ENCODE data around the gene TMEM174. TPM values are rescaled to one million over a fixed set of nuclear protein-coding genes. Genes with fewer than 3 reads are reported as not detected.

The TMEM174 gene
- total RNA-seq, 1 donor from 2014 or later: not detected

DNA sequence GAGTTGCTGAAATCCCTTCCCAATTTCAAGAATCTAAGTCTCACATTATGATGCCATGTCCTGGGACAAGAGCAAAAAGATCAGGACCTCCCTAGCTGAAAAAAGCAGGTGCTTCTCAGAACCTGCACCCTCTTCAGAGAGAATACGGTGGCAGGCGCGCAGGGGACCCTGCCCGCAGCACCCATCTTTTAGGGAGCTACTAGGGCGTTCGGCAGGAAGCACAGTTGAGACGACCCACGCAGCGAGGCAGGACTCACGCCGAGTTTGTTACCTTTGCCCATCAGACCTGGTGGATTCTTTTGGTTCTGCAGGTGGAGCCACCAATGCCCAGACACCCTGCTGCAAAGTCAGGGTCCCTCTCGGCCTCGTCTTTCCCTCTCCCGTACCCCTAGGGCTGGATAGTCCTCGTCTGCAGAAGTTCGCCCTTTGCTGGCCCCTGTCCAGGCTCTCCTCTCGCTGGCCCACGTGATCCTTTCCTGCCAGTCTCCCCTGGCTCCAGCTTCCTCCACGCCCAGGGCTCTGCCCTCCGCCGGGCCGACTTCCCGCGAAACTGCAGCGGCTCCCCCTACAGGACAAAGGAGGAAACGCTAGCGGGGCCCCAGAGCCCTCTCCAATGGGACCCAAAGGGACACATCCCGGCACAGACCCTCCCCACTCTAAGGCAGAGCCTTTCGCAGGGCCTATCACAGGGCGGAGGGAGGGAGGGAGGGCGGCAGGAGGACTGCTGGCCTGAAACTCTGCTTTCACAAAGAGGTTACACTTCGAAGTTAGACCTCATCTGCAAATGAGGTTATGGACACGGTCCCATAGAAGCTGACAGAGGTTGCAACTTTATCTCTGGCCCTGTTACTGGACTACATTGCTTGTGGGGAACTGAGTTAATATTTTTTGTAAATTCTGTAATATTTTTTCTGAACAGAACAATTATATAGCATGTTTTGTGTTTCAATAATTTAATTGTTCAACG is 28.8 kb downstream of the TMEM174 start:
- TF ChIP-seq EZH2phosphoT487 (IDR thresholded peaks at IDR 0.05): no peak
- TF ChIP-seq, protein P1, sequence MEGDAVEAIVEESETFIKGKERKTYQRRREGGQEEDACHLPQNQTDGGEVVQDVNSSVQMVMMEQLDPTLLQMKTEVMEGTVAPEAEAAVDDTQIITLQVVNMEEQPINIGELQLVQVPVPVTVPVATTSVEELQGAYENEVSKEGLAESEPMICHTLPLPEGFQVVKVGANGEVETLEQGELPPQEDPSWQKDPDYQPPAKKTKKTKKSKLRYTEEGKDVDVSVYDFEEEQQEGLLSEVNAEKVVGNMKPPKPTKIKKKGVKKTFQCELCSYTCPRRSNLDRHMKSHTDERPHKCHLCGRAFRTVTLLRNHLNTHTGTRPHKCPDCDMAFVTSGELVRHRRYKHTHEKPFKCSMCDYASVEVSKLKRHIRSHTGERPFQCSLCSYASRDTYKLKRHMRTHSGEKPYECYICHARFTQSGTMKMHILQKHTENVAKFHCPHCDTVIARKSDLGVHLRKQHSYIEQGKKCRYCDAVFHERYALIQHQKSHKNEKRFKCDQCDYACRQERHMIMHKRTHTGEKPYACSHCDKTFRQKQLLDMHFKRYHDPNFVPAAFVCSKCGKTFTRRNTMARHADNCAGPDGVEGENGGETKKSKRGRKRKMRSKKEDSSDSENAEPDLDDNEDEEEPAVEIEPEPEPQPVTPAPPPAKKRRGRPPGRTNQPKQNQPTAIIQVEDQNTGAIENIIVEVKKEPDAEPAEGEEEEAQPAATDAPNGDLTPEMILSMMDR (IDR thresholded peaks at IDR 0.05): peak; percentile 85
- no peak for TF ChIP-seq EZH2 (IDR thresholded peaks at IDR 0.05)
- Histone ChIP-seq H3K27me3 (peaks cover 13% of the 10 kb centered on the region), H2AFZ (replicated peaks) (peak overlapping the region; percentile 80), H3K9me3 (ENCODE audit: low read depth) (no peaks in the 10 kb centered on the region), H3K36me3 (no peaks in the 10 kb centered on the region), H3K4me1 (no peaks in the 10 kb centered on the region), H3K4me3 (no peak overlapping the region), H3K27ac (no peak overlapping the region), H3K79me2 (ENCODE audit: low read depth) (no peaks in the 10 kb centered on the region), H3K4me2 (no peak overlapping the region), H3K9ac (no peak overlapping the region), H4K20me1 (ENCODE audit: low read depth) (no peaks in the 10 kb centered on the region), H3F3A (ENCODE audit: low read depth) (no peaks in the 10 kb centered on the region)
- Mint-ChIP-seq H3K4me3 (no peak overlapping the region), H3K36me3 (peaks cover 2% of the 10 kb centered on the region), H3K27me3 (ENCODE audit: insufficient read depth, low read depth) (peaks cover 13% of the 10 kb centered on the region), H3K9me3 (peaks cover 4% of the 10 kb centered on the region), H3K4me1 (no peaks in the 10 kb centered on the region), H3K27ac (no peak overlapping the region)
- peak; percentile 85 for DNase-seq (ENCODE audit: low spot score)

DNA sequence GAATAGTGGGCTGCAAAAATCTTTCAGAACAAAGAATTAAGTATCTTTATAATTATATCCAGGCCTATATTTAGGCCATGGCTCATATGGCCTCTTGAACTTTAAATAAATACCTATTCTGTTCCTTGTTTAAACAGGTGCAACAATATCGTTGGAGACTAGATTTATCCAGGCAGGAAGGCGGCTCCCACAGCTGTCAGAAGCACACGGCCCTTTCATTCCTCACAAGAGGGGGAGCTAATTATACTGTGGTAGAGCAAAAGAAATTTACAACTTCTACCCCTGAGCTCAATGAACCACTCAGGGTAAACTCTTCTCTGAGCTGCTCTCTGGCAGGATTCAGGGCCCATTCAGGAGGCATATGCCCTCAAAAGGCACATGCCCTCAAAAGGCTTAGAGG is 31.3 kb downstream of the TMEM174 start:
- Mint-ChIP-seq H3K9me3 (peaks cover 11% of the 10 kb centered on the region), H3K4me1 (no peaks in the 10 kb centered on the region), H3K27ac (no peak overlapping the region), H3K27me3 (ENCODE audit: insufficient read depth, low read depth) (peaks cover 10% of the 10 kb centered on the region), H3K36me3 (peaks cover 2% of the 10 kb centered on the region), H3K4me3 (no peak overlapping the region)
- no peak overlapping the region for H3K9ac ChIP-seq
- H3K27ac ChIP-seq: no peak overlapping the region
- no peaks in the 10 kb centered on the region for H3K9me3 ChIP-seq (ENCODE audit: low read depth)
- no peaks in the 10 kb centered on the region for H3K79me2 ChIP-seq (ENCODE audit: low read depth)
- no peak for DNase-seq (ENCODE audit: low spot score)
- no peaks in the 10 kb centered on the region for H3F3A ChIP-seq (ENCODE audit: low read depth)
- H3K4me1 ChIP-seq: no peaks in the 10 kb centered on the region
- TF ChIP-seq EZH2phosphoT487 (IDR thresholded peaks at IDR 0.05) (no peak), EZH2 (IDR thresholded peaks at IDR 0.05) (no peak)
- TF ChIP-seq, protein P1 (IDR thresholded peaks at IDR 0.05): no peak
- peaks cover 13% of the 10 kb centered on the region for H3K27me3 ChIP-seq
- H2AFZ ChIP-seq (replicated peaks): no peak overlapping the region
- no peaks in the 10 kb centered on the region for H3K36me3 ChIP-seq
- H3K4me3 ChIP-seq: no peak overlapping the region
- no peak overlapping the region for H3K4me2 ChIP-seq
- H4K20me1 ChIP-seq (ENCODE audit: low read depth): no peaks in the 10 kb centered on the region

DNA sequence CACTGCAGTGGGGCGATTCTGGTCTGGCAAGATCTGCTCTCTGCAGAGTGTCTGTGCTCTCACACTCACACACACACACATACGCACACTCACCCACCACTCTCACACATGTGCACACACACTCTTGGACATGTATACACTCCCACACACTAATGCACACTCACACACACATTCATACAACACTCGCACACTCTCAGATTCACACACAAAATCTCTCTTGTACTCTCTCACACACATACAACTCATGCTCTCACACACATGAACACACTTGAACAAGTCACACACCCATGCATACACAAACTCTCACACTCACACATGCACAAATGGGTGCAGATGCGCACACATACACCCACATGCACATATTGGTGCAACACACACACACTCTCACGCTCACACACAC is 31.7 kb downstream of the TMEM174 start:
- peaks cover 14% of the 10 kb centered on the region for H3K9me3 Mint-ChIP-seq
- Histone ChIP-seq H2AFZ (replicated peaks) (no peak overlapping the region), H3K9me3 (ENCODE audit: low read depth) (no peaks in the 10 kb centered on the region), H3K27me3 (peaks cover 13% of the 10 kb centered on the region), H3K4me2 (no peak overlapping the region), H3F3A (ENCODE audit: low read depth) (no peaks in the 10 kb centered on the region), H4K20me1 (ENCODE audit: low read depth) (no peaks in the 10 kb centered on the region), H3K9ac (no peak overlapping the region), H3K79me2 (ENCODE audit: low read depth) (no peaks in the 10 kb centered on the region), H3K4me1 (no peaks in the 10 kb centered on the region), H3K4me3 (no peak overlapping the region), H3K36me3 (no peaks in the 10 kb centered on the region), H3K27ac (no peak overlapping the region)
- no peak overlapping the region for H3K27ac Mint-ChIP-seq
- peaks cover 12% of the 10 kb centered on the region for H3K27me3 Mint-ChIP-seq (ENCODE audit: insufficient read depth, low read depth)
- no peak for DNase-seq (ENCODE audit: low spot score)
- no peak overlapping the region for H3K4me3 Mint-ChIP-seq
- TF ChIP-seq EZH2phosphoT487 (IDR thresholded peaks at IDR 0.05): no peak
- no peak for TF ChIP-seq EZH2 (IDR thresholded peaks at IDR 0.05)
- TF ChIP-seq, protein P1 (IDR thresholded peaks at IDR 0.05): no peak
- H3K4me1 Mint-ChIP-seq: no peaks in the 10 kb centered on the region
- peaks cover 2% of the 10 kb centered on the region for H3K36me3 Mint-ChIP-seq
